Measurements from ENCODE around the gene ADAMTS12.

The ADAMTS12 gene

DNA sequence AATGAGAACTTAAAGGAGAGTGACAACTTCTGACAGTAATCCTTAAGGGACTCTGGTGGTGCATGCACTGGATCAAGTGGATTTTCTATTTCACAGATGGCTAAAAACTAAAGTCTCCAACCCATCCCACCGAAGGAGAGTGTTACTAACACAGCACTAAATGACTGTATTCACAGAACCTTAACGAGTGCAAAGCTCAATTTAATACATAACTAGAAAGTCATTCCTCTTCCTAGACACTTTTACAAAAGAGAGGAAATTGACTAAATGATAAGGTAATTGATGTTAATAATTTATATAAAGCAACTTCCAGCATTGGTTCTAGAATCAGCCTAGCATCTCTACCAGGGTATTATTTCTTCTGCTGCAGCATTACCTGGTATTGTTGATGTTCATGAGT, 189.8 kb downstream of the ADAMTS12 start:
- no peak for DNase-seq

DNA sequence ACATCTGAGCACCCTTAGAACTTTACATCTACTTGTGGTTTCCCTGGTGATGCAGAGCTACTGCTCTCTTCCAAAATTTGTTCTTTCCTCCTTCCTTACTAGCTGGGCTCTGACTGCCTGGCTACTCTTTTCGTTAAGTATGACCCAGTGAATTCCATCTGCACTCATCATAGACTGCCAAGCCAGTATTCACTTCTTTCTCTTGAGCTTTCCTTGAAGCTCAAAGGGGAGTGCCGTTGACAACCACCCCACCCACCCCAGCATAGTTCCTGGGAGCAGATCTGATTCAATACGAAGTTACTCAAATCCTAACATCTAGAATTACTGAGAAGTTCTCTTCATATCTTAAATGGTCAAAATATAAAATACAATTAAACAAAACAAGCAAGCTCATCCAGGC, 190.5 kb downstream of the ADAMTS12 start:
- DNase-seq: no peak

DNA sequence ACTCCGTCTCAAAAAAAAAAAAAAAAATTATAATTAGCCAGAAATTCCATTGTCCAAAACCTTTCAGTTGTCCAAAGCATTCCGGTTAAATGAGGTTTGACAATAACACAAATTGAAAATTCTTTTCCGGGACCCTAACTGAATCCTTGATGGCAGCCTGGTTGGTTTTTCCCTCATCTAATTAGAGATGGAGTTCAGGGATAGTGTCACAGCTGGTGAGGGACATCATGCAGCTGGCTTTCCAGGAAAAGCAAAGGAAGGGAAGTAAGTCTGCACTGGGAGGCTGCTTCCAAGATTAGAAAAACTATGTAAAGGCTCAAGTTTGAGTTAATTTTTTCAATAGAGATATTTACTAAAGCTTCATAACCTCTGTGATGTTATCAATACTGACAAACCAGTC, 195.4 kb downstream of the ADAMTS12 start:
- DNase-seq: no peak

DNA sequence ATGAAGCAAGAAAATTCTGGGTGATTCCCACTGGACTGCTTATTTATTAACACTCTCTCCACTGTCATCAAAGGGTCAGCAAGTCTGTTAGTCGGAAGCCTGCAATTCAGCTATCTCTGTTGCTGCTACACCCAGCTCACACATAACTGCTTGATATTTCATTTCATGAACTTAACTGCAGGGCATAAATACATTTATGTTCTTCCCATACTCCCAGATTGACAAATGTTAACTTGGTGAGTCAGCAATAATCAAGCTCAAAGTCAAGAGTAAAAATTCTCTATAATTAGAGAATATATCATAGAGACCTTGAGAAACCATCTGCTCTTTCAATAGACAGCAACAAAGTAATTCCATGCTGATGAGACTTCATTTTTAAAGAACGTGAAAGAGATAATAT, 198.8 kb downstream of the ADAMTS12 start:
- no peak for DNase-seq

DNA sequence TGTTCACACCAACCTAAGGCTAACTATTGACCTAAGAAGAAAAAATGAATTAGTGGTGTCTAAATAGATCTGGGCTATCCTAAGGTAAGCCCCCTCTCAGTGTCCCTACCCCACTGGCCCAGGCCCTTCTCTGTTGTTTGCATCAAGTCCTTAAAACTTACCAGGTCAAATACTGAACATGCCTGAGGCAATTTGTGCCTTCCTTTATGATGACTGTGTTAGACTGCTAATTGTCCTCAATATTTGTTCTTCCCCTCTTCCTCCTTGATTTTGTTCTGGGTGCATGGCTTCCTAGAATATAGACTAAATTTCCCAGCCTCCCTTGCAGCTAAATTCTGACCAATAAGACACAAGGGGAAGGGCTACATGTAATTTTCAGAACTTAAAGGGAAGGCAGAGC, 199.9 kb downstream of the ADAMTS12 start:
- no peak for DNase-seq

DNA sequence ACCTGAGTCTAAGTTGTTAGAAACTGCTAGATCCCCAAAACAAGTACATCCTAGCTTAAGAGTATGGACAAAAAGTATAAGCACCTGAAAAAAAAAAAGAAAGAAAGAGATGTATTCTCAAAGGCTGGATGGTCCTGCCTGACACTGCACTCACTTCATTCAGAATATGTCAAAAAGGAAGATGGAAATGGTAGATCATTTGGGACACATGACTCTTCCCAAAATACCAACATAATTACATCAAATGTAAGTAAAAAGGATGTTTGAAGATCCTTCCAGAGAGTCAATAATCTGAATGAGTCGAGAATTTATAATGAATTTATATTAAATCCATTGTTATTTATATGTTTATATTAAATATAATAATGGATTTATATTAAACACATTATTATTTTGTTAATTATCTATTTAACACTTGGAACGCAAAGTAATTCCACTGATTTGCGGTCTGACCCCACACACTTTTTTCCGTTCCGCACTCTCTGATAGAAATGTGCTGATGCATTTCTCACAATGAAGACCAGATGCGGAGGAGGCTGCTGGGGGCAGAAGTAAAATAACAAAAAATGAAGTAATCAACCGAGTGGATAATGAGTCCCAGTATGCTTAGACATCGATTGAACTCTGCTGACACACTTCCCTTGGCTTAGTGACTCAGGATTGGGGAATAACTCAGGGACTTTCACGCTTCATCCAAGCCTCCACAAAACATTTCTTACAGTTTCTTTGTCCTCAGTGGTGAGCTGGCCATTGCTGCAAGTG, 201.2 kb downstream of the ADAMTS12 start:
- no peak for DNase-seq

DNA sequence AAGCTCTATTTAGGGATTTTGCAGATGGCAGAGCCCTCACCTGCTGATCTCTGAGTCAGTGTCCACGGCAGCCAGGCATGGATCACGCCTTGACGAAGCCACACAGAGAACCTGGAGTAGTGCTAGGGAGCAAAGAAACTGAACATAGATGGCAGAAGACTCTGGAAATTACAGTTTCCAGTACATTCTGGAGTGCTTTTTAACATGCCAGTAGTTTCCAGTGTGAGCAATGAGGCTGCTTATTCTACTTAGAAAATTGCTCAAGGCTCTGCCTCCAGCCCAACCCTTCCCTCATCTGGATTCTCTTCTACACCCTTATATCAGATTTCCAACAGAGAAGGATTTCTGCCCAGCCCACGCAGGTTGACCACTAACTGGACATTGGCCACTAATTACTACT, 203.3 kb downstream of the ADAMTS12 start:
- no peak for DNase-seq

DNA sequence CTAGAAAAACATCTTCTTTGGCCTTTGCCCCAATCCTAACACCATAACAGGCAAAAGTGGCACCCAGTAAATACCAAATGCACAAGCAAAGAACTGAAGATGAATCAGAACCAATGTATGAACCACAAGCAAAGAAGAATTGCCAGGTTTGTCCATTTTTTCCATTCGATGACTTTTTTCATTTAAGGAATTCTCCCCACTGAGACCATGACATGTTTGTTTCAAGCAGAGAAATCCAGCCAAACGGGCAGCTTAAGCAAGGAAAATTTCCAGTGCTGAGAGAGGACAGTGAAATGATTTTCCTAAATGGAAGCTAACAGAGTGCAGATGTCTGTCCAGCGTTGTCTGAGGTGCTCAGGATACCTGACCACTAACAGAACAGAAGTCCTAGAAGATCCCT, 203.7 kb downstream of the ADAMTS12 start:
- DNase-seq: no peak

DNA sequence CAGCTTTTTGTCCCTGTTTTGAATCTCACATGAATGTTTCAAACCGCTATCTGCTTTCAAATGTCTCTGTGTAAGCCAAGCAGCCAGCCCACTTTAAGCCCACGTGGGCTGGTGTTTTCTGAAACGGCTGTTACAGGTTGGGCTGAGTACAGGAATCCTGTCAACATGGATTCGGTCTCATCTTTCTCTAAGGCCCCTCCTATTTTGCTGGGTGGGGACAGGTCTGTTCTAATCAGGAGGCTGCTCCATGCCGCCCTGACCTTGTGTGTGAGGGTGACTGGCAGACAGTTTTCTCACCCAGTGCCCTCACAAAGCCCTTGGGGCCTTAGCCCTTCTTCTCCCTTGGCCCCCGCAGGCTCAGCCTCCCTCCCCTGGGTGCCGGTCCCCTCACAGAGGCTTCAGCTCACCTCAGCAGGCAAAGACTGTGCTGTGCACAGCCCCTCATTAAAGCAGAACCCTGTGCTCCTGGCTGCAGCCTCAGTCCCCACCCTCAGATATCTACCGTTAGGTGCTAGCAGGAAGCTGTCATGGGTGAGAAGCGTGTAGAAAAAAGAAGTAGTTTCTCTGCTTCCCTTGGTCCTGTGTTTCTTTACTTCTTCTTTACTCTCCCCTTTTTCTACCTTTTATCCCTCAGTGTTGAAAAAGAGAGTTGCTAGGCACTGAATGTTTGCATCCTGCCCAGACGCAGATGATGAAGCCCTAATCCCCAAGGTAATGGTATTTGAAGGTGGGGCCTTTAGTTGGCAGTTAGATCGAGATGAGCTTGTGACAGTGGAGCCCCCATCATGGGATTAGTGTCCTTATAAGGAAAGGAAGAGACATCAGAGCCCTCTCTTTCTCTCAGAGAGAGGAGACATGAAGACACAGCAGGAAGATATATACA, 205.7 kb downstream of the ADAMTS12 start:
- no peak for DNase-seq

DNA sequence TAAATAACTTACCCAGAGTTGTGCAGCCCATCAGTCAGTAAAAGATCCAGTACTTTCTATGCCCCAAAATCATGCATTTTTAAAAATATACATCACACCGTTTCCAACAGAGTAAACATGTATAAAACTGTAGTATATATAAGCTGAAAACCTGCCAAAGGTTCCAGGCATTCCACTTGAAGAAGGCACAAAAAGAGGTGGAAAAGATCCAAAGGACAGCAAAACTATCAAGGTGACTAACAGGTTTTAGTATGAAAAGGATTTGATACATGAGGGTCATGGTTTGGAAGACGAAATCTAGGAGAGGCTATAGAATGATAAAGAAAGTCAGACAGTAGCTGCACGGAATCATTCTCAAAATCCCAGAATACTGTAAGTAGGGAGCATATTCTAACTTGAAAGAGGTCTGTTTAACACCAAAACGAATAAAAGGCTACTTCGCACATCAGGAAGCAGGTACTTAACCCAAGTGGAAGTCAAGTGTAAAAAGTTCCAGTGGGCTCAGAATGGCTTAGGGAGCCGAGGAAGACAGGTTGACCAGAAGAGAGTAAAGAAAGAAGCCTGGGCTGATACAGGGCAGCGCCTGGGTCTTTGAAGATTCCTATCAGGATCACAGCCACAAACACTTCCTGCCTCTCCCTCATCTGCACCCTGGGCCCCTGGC, 207.2 kb downstream of the ADAMTS12 start:
- DNase-seq: no peak

DNA sequence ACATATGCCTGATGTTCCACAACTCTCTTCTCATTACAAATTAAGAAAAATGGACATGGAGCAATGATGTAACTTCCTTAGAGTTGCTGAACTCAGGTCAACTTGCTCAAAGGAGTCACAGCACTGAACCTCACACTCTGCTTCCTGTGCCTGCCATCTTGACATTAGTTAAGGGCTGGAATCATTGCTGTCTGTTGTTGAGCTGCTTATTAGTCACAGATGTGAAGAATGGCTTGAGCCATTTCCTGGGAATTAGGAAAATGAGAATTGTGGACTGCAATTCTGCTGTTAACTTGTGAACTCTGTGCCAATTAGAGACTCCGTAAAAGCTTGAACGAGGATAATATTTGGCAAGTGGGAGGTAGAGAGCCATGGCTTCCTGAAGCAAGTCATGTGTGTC, 212.0 kb downstream of the ADAMTS12 start:
- no peak for DNase-seq

DNA sequence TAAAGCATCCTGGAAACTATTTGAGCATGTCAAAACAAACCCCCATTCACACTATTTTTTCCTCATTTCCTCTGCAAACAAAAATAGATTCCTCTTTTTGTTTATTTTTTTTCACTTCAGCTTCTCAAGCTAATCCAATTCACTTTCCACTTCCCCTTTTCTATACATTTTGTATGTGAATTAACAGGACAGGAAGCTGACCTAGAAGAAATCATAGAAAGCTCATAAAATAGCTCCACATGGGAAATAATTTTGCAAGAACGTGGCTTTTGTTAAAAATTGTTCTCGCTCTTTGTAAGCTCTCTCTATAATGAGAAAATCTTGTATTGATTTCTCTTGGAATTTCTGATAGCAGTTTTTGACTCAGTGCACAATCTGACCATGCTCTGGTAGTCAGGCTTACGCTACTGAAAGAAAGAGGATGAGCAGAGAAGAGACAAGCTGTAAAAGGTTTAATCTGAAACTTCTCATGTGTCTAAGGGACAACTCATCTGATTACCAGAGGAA, 215.8 kb downstream of the ADAMTS12 start:
- no peak for DNase-seq

DNA sequence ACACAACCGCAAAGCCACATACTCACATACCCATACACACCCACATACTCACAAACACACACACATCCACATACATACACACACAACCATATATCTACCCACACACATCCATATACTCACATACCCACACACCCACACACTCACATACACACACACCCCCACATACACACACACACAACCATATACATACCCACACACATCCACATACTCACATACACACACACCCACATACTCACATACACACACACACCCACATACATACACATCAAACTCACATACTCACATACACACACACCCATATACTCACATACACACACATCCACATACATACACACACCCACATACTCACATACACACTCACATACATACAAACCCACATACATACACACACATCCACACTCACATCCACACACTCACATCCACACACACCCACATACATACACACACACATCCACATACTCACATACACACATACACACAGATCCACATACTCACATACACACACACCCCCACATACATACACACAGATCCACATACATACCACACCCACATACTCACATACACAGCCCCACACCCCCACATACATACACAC, 220.0 kb downstream of the ADAMTS12 start:
- DNase-seq: no peak

DNA sequence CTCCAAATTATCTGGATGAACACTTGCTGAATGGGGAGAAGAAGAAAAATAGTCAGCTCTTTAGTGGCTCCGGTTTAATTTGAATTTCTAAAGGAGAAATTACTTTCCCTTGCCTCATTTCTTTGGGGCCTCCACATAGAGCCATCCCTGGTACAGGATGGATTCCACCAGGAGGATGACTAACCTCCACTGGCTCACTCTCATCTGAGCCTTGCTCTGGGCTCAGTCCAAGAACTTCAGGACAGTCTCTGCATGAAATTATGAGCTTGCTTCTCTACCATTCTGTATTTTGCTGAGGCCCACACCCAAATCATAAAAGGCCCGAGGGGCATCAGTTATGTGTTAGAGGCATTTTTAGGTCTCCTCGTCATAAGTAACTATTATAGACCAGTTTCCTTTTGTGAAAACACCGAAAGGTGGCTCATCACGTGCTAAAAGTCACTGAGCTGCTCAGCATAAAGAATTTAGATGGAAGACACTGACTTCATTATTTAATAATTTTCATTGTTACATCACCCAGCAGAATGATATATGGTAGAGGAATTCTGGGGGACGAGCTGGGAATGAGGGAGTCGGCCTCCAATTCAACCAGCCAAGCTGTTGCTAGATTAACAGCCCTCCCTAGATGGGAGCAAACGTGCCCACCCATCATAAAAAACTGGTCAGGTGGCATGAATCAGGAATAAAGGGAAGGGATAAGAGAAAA, 228.9 kb downstream of the ADAMTS12 start:
- no peak for DNase-seq

DNA sequence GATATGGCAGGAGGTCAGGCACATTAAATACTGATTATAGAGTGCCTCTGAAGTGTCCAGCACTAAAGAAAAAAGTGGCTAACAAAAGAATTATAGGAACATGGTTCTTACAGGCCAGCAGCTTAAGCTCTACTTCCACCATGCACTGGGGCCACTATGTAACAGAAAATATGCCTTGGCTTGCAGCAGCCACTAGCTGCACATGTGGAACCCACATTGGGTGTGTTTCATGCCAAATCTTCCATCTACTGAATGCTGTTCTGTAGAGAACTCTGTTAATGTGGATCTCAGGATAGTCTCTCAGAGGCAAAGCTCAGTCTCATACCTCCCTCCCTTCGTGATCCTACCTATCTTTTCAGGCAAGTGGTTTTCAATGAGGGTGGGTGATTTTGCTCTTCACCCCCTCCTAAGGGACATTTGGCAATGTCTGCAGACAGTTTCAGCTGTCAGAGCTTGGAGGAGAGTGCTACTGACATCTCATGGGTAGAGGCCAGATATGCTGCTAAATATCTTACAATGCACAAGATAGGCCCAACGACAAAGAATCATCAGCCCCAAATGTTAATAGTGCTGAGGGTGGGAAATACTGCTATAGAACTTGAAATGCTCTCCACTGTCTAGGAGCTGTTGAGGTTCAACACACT, 232.1 kb downstream of the ADAMTS12 start:
- no peak for DNase-seq

DNA sequence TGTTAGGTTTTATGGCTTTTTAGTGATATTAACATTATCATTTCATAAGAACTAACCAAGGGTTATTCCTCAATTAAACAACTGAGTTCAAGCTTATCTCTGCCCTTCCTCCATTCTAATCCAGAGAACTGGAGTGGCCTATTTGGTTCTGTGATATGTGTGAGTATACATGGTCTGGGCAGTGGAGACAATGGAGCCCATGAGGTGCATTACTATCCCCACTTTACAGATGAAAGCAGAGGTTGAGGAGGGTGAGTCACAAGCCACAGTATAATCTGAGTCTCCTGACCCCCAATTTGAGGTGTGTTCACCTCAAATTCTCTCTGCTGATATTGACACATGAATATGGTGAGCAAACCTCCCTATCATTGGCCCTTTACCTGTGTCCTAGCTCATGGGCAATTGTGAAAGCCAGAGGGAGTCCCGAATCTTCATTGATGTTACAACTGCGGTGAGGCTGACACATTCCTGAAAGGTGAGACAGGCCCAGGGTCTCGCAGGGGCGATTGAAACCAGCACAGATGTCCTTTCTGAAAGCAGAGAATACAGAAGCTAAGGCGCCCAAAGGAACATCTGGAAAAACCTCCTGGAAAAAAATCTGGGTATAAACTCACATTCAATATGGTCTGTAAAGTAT, 233.9 kb downstream of the ADAMTS12 start:
- DNase-seq: no peak

DNA sequence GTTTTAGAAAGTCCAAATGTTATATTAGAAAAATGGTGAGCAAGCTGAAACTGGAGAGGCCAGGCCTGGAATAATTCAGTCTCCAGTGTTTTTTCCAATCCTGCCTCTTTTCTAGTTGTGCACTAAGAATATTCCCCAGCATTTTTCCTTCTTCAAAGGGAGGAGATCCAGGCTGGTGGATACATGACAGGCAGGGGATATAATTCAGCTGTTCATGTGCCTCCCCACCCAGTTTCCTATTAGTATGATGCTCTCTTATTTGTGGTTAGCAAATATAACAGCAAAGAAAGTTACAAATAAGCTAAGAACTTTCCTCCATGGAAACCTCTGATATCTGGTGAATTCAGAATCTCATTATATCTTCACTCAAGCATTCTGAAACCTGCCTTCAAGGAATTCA, 234.6 kb downstream of the ADAMTS12 start:
- DNase-seq: no peak

DNA sequence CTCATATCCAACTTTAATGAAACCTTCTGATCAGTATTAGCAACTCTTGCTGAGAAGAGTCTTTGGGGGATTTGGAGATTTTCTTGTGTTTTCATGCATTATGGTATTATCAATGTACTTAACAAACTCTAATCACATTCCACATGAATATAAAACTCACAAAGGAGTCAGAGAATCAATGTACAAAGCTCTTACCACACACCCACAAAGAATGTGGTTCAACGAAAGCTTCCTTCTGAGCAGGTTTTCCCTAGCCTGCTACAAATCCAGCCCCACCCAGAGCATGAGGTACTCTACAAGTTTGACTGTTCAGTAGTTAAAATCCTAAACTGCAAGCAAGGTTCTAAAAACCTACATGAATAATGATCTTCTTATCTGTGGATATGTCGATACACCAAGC, 240.9 kb downstream of the ADAMTS12 start:
- no peak for DNase-seq

DNA sequence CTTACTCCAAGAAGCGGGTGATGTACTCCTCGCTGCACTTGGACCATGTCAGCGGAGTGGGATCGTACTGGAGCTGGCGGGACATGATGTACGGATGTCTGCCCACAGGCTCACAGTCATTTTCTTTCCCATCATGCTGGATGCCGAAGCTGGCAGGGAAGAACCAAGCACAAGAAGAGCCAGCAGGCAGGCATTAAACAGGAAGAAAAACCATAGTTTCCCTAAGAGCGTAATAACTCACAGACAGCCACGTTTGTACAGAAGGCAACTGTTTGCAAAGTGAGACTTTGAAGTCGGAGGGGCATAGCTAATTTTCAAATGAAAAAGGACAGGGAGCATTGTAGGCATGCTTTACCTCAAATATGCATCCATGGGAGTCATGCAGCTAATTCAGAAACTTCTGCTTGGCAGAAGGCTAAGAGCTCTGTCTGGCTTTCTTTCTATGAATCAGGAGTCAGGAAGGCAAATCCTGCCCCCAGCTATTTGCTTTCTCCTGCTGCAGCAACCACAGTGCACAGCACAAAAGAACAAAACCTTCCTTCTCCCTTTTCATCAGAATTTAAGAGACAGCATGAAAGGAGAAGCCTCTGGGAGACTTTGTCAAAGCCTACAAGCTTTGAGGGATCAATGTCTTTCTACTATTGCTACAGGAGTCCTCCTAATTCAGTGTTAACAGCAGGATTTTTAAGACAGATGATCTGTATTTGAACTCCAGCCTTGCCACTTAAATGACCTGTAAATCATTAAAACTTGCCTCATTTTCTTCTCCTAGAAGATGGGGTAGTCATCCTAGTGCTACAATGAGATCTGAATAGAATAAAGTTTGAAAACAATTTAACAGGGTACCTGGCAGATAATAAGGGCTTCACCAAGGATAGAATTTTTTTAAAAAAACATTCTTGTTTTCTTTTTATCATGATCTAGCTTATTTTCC, 242.0 kb downstream of the ADAMTS12 start:
- no peak for DNase-seq
